ENCODE measurements around the gene ASCC2.

GRCh38 chr22:29834046-29834445, 4.0 kb downstream of the ASCC2 start:
- TF ChIP-seq CTCF (IDR thresholded peaks at IDR 0.05 in 4 of 5, conservative IDR thresholded peaks at IDR 0.05 in 1 of 5) (no peak), POLR2A (IDR thresholded peaks at IDR 0.05) (no peak)

All from gastrocnemius medialis (tissue), 4 donors.